ENCODE results near the gene BBX. TPM values are rescaled to one million over a fixed set of nuclear protein-coding genes. Genes with fewer than 3 reads are reported as not detected.

BBX gene
- total and polyA plus RNA-seq, 2 of the 13 experiments (the other 11 are each of a cell fraction or from before 2014, with no cell fraction given): 13.7 to 23.2 TPM

DNA sequence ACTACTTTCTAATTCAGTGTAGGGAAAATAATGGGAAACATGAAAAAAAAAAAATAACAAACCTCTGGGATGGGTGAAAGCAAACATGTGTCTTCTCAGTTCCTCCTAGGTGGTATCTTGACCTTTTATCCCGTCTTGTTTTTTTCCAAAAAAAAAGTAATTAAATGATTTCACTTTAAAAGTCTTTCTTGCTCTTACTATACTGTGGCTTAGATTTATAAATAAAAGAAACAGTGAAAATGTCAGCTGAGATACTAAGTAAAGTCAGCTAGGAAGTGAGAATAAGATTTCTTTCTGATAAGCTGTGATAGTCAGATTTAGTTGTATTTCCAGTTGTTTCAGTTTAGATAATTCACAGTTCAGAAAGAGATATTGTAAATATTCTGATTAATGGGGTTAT is 37.4 kb downstream of the BBX start:
- Histone ChIP-seq H3K36me3 (replicated peaks in 1 of 2; ENCODE audit: control insufficient read depth in 1 of 2, insufficient read depth in 2 of 2, low read length in 2 of 2) (no peaks in the 10 kb centered on the region), H3K4me1 (ENCODE audit: insufficient read depth, low read length) (no peaks in the 10 kb centered on the region), H3K27ac (ENCODE audit: extremely low read length, insufficient read depth, low read length) (no peak overlapping the region), H3K4me2 (ENCODE audit: low read depth, low read length) (no peak overlapping the region), H2AFZ (ENCODE audit: low read length) (no peak overlapping the region), H3K4me3 (replicated peaks in 1 of 3; ENCODE audit: insufficient read depth in 1 of 3, low read depth in 2 of 3, low read length in 3 of 3) (no peak overlapping the region), H3K9me3 (ENCODE audit: low read length) (no peaks in the 10 kb centered on the region), H4K20me1 (ENCODE audit: insufficient read depth, low read length) (no peaks in the 10 kb centered on the region; the same call in 1 of the 2 replicates), H3K9ac (ENCODE audit: insufficient read depth, low read depth, low read length) (no peak overlapping the region), H3K27me3 (ENCODE audit: control insufficient read depth in 1 of 2, insufficient read depth in 2 of 2, low read length in 2 of 2) (no peaks in the 10 kb centered on the region), H3K79me2 (ENCODE audit: insufficient read depth, low read length) (peaks cover 2% of the 10 kb centered on the region)
- ATAC-seq (no peak), DNase-seq (ENCODE audit: low spot score) (no peak), FAIRE-seq (no peak)
- ChIA-PET POLR2A (no interaction called here), CTCF (ENCODE audit: low intra/inter-chr PET ratio, low total read pairs) (no interaction called here)
- 96% methylated on average over 1 of the region's 1 CpG for WGBS (ENCODE audit: low lambda C conversion rate)
- in situ Hi-C loops (cut with HindIII; ENCODE audit: extremely low pct_ligation_motif_present, low pct_unique_long_range_greater_than_20kb): no loop called here
- BruUV-seq (replicated peaks): no TSS peak
- TF ChIP-seq NFIB (CRISPR knock-in tag; IDR thresholded peaks at IDR 0.05; ENCODE audit: borderline replicate concordance) (no peak), HHEX (CRISPR knock-in tag; IDR thresholded peaks at IDR 0.05) (no peak), ATF1 (CRISPR knock-in tag; IDR thresholded peaks at IDR 0.05) (no peak), ZNF616 (CRISPR knock-in tag; IDR thresholded peaks at IDR 0.05; ENCODE audit: low read depth) (no peak), ZNF841 (CRISPR knock-in tag; IDR thresholded peaks at IDR 0.05; ENCODE audit: borderline replicate concordance) (no peak), SMAD3 (CRISPR knock-in tag; IDR thresholded peaks at IDR 0.05) (no peak), ZNF326 (CRISPR knock-in tag; IDR thresholded peaks at IDR 0.05; ENCODE audit: borderline replicate concordance) (no peak), ZNF232 (CRISPR knock-in tag; IDR thresholded peaks at IDR 0.05; ENCODE audit: borderline replicate concordance) (no peak), ZNF142 (CRISPR knock-in tag; IDR thresholded peaks at IDR 0.05) (no peak), ZNF335 (CRISPR knock-in tag; IDR thresholded peaks at IDR 0.05) (no peak), CCDC6 (CRISPR knock-in tag; IDR thresholded peaks at IDR 0.05) (no peak), RBM22 (optimal IDR thresholded peaks at IDR 0.05; ENCODE audit: low read length) (no peak), ZNF292 (CRISPR knock-in tag; IDR thresholded peaks at IDR 0.05; ENCODE audit: borderline replicate concordance, low read depth) (no peak), ISL2 (CRISPR knock-in tag; IDR thresholded peaks at IDR 0.05) (no peak), TCF7L2 (IDR thresholded peaks at IDR 0.05; ENCODE audit: low read depth, low read length) (no peak)
- TF ChIP-seq, protein P1, sequence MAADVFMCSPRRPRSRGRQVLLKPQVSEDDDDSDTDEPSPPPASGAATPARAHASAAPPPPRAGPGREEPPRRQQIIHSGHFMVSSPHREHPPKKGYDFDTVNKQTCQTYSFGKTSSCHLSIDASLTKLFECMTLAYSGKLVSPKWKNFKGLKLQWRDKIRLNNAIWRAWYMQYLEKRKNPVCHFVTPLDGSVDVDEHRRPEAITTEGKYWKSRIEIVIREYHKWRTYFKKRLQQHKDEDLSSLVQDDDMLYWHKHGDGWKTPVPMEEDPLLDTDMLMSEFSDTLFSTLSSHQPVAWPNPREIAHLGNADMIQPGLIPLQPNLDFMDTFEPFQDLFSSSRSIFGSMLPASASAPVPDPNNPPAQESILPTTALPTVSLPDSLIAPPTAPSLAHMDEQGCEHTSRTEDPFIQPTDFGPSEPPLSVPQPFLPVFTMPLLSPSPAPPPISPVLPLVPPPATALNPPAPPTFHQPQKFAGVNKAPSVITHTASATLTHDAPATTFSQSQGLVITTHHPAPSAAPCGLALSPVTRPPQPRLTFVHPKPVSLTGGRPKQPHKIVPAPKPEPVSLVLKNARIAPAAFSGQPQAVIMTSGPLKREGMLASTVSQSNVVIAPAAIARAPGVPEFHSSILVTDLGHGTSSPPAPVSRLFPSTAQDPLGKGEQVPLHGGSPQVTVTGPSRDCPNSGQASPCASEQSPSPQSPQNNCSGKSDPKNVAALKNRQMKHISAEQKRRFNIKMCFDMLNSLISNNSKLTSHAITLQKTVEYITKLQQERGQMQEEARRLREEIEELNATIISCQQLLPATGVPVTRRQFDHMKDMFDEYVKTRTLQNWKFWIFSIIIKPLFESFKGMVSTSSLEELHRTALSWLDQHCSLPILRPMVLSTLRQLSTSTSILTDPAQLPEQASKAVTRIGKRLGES (CRISPR knock-in tag; IDR thresholded peaks at IDR 0.05; ENCODE audit: borderline replicate concordance): no peak
- TF ChIP-seq, protein P2, sequence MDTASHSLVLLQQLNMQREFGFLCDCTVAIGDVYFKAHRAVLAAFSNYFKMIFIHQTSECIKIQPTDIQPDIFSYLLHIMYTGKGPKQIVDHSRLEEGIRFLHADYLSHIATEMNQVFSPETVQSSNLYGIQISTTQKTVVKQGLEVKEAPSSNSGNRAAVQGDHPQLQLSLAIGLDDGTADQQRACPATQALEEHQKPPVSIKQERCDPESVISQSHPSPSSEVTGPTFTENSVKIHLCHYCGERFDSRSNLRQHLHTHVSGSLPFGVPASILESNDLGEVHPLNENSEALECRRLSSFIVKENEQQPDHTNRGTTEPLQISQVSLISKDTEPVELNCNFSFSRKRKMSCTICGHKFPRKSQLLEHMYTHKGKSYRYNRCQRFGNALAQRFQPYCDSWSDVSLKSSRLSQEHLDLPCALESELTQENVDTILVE (CRISPR knock-in tag; IDR thresholded peaks at IDR 0.05): no peak
- intact Hi-C loops (cut with micrococcal nuclease; ENCODE audit: unreplicated experiment): no loop called here
